RWPE1 (cell line): Measurements from ENCODE around the gene APMAP.

Experiments
- CTCF ChIA-PET: fragments of 350-600 bp; sonication (Branson Sonifier 250); formaldehyde crosslinking; extraction: SDS; loops from one replicate; lab custom pipeline; 2021; lab: Yijun Ruan, JAX
- POLR2A ChIA-PET: fragments of 400-600 bp; formaldehyde crosslinking; extraction: SDS; loops from one replicate; lab custom pipeline; 2020; ENCODE audit warnings: antibody characterized with exemption; ENCODE audit not compliant: low non-redundant PET; lab: Yijun Ruan, JAX
- DNase-seq: peaks from one replicate; pipeline ENCODE4 v3.0.0; 2012; ENCODE audit warnings: low spot score
- H3K27ac ChIP-seq: fragments of 450-650 bp; 2 replicates; pipeline ENCODE4 v1.5.1; 2017
- CTCF ChIP-seq: fragments of 450-650 bp; conservative IDR thresholded peaks from 2 replicates; pipeline ENCODE4 v1.5.1; 2017; ENCODE audit warnings: low read depth, mild to moderate bottlenecking

Gene APMAP

GRCh38 chr20:24970754-24971153 lies 21.8 kb downstream of the APMAP start:
- no peak for TF ChIP-seq CTCF
- POLR2A ChIA-PET, result no interaction called here
- CTCF ChIA-PET, result no interaction called here
- no peak for DNase-seq
- H3K27ac ChIP-seq, result no peak overlapping the region

GRCh38 chr20:24970030-24970553 lies 22.5 kb downstream of the APMAP start:
- H3K27ac ChIP-seq, result no peak overlapping the region
- no peak for TF ChIP-seq CTCF
- POLR2A ChIA-PET, result no interaction called here
- CTCF ChIA-PET, result no interaction called here
- no peak for DNase-seq

GRCh38 chr20:24969186-24970029 lies 23.1 kb downstream of the APMAP start:
- no peak overlapping the region for H3K27ac ChIP-seq

GRCh38 chr20:24968278-24968800 lies 24.2 kb downstream of the APMAP start:
- TF ChIP-seq CTCF, result no peak
- ChIA-PET POLR2A (no interaction called here), CTCF (no interaction called here)
- H3K27ac ChIP-seq, result no peak overlapping the region
- DNase-seq, result no peak

More at GRCh38 chr20:24969186-24970029, 23.1 kb downstream of the APMAP start:
- CTCF ChIA-PET, result no interaction called here
- POLR2A ChIA-PET, result no interaction called here
- TF ChIP-seq CTCF, result no peak
- no peak for DNase-seq

- ChIA-PET POLR2A (no interaction called here), CTCF (interaction anchor here (0.7 kb wide), 1 partner anchor 10 kb away, joined by 5 read pairs; no protein-coding TSS in a partner anchor)
- no peak for DNase-seq
Measured at GRCh38 chr20:24966317-24967012, 26.1 kb downstream of the APMAP start.

More at GRCh38 chr20:24966317-24967012, 26.1 kb downstream of the APMAP start:
- H3K27ac ChIP-seq, result no peak overlapping the region
- no peak for TF ChIP-seq CTCF
